Activated CD8-positive, alpha-beta memory T cell treated with anti-CD3 and anti-CD28 coated beads, Interleukin-2, amount 50 U/mL, for 1 hour (primary cell): Measurements from ENCODE around the gene ADAMTS16.

ENCODE experiments used
- DNase-seq: peaks from one replicate; pipeline ENCODE4 v3.0.0-alpha.2; 2020; ENCODE audit errors: extremely low read depth

The ADAMTS16 gene

DNA sequence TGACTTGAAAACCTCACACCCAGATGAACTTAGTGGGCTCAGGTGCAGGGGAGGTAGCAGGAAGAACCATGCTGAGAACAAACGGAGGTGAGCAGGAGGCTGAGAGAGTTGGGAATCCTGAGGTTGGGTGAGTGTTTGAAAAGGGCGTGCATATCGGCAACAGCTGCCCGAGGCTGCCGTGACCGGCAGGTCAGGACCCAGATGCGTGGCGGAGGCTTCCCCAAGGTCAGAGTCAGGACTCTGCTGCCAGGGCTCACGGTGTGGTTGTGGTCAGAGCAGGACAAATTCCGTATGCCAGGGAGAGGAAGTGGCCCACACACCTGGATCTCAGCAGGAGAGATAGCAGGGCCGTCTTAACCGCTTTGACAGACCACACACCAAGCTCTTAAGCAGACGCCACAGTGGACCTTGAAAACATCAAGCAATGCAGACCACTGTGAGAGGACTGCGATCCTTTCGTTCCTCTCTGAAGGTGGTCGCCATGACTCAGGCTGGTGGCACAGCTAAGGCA is 43.1 kb downstream of the ADAMTS16 start:
- no peak for DNase-seq

- DNase-seq: no peak
These were observed 43.8 kb downstream of the ADAMTS16 start for GRCh38 chr5:5183933-5184332.

DNA sequence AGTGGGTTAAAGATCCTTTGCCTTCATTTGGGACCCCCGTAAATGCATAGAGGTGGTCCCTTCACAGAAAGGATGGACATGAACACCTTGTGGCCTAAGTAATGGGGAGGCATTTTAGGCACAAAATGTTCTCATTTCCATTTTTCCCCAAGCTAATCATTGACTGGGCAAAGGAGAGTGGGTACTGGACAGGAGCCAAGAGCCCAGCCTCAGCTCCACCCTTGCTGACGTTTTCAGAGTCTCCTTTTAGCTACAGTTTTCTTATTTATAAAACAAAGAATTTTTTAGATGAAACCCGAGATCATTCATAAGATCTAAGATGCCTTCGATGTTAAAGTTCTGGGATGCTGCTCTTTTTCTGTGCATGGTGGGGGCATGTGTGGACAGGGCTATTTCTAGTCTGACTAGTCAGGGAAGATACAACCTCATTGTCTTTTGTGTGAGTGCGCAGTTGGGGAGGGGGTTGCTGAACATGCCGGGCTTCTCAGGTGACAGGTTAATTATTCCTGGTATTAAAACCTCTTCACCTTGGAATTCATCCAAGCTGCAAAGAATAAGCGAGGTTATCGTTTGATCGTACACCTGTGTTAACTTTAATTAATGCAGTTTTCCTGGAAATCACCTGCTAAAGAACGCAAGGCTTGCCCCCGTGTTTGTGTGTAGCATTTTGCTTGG is 48.4 kb downstream of the ADAMTS16 start:
- no peak for DNase-seq

DNA sequence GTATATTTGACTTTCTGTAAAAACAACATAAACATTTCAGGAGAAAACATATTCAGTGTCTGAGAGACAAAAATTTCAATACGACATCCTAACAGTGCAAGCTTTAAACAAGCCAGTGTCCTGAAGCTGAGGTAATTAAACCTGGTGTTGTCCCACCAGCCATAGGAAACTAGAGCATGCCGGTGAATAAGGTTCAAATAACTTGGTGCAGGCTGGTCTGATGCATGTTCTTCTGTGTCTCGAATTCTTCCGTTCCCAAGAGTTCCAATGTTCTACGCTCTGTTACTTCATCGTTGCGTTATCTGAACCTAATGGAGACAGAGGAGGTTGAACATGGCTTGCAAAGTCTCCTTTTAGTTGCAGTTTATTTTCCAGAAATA is 48.9 kb downstream of the ADAMTS16 start:
- no peak for DNase-seq

GRCh38 chr5:5191906-5192305 is 51.8 kb downstream of the ADAMTS16 start:
- DNase-seq: no peak

- DNase-seq: no peak
These were observed 52.6 kb downstream of the ADAMTS16 start for GRCh38 chr5:5192681-5193080.

DNA sequence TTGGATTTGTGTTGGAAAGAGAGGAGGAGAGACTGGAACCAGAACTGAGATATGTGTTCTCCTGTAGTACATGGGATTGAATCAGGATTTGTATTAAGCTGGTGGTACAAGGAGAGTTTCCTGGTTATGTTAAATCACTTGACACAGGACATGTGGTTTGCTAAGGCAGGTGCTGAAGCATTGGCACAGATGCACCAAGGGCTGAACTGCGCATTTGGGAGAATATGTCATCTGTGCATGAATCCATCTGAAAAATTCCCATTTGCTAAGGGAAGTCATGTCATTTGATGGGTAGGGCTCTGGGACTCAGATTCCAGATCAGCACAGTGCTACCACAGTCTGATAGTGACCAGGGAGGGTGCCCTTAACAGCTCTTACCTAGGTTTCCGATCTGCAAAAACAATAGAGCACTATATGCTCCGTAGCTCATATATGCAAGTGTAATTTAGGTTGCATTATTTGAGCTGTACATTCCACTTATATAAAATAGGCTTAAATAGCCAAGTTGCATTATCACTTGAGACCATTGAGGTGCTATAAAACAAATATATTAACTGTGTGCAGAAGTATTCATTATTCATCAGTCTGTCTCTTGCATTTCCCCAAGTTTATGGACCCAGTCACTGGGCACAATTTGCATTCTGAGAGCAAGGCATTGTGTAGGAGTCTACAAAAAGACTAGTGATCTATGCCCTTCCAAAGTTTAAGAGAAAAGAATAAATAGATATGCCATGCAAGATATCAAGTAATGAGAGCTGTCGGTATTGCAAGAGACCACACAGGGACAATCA is 55.2 kb downstream of the ADAMTS16 start:
- no peak for DNase-seq

DNA sequence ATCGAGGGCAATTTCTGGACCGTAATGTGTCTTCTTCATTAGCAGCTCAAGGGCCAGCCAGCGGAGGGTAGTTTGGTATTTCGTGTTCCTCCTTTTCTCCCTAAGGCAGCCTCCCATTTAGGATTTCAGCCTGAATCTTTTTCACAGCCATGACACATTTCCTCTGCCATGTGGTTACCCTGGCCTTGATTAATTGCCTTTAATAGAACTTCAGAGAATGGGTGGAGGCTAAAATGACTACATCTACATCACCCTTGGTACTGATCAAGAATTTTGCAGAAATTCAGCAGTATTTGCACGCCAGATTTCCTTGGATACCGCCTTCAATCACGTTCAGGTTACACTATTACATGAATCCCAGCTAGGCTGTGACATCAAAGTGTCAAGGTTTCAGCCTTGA is 58.0 kb downstream of the ADAMTS16 start:
- no peak for DNase-seq

DNA sequence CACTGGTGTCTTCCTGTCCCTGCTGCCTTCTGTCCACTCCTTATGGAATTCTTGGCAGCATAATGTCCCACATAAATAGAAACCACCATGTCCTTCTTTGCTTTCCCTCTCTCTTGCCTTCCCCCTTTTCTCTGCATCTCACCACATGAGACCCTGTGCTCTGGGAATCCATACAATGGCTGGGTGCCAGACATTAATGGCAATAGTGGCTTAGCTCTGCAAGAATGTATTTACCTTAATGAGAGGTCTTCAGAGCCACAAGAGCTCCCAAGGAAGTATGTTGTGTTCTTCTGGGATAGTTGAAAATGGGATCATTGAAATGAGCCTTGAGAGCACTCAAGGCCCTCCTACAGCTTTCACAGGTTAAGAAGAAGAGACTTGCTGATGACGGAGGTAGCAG is 58.7 kb downstream of the ADAMTS16 start:
- DNase-seq: no peak

GRCh38 chr5:5199495-5199894 is 59.4 kb downstream of the ADAMTS16 start:
- DNase-seq: no peak

GRCh38 chr5:5200133-5200532 is 60.0 kb downstream of the ADAMTS16 start:
- no peak for DNase-seq

GRCh38 chr5:5202321-5202720 is 62.2 kb downstream of the ADAMTS16 start:
- DNase-seq: no peak

DNA sequence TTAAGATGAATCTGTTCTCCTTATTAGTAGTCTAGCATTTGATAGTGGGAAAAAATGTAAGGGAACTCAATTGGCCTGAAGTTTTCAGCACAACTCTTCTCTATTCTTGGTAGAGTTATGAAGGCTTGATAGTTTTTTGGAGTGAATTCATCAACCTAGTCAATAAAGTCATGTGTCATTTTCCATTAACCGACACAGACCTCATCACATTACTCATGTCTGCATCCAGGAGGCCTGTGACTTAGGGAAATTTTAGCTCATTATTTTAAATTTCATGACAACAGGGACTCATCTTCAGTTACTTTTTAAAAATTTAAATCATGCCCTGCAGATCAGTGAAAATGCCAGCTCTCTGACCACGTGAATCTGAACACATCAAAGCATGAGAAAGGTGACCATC is 63.3 kb downstream of the ADAMTS16 start:
- DNase-seq: no peak

- no peak for DNase-seq
These were observed 67.7 kb downstream of the ADAMTS16 start for GRCh38 chr5:5207828-5208227.

GRCh38 chr5:5209089-5209488 is 69.0 kb downstream of the ADAMTS16 start:
- no peak for DNase-seq

DNA sequence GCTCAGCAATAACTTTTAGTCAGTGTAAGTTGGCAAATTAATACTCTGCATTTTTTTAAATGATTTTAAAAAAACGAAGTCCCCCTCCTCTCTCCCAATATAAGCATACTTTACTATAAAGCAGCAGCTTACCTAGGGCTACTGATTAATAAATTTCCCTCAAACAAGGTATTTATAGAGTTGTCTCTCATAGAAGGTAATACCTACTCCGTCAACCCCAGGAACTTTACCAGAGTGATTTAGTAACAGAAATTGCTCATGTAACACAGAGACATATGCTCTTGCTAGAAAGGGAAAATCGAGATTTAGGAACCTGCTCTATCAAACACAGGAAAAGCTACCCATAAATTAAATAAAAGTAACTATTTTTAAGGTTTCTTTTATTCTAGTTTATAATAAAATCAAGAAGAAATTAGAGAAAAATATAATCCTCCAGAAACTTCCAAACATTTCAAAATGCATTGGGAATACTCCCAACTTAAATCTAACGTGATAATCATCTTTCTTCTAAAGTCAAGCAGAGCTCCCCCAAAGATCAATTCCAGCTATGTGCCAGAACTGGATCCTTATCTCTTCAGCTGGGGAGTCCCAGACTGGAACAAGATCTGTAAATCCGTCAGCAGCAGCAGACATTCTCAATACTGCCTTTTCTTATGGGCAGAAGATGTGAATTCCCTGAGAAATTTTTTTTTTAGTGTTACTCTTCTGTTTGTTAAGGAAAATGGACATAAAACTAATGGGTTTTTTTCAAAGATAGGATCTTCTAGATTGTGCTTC is 69.6 kb downstream of the ADAMTS16 start:
- no peak for DNase-seq

- no peak for DNase-seq
These were observed 77.2 kb downstream of the ADAMTS16 start for GRCh38 chr5:5217371-5217770.

GRCh38 chr5:5218396-5218795 is 78.3 kb downstream of the ADAMTS16 start:
- DNase-seq: no peak

DNA sequence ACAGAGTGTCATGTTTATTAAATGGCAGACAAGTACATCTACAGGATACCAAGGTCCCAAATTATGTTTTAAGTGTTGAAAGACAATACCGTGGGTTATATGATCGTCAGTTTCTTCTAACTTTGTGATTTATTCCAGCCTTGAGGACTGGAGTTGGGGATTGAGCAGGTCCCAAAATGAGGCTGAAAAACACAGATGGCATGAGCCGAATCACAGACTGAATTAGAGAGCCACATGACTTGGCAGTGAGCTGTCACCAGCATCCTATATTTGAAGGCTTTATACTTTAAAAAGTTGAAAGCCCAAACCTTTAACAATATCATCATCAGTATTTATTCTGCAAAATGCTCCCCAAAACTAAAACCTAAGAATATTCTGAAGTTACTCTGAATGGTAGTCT is 79.4 kb downstream of the ADAMTS16 start:
- no peak for DNase-seq

DNA sequence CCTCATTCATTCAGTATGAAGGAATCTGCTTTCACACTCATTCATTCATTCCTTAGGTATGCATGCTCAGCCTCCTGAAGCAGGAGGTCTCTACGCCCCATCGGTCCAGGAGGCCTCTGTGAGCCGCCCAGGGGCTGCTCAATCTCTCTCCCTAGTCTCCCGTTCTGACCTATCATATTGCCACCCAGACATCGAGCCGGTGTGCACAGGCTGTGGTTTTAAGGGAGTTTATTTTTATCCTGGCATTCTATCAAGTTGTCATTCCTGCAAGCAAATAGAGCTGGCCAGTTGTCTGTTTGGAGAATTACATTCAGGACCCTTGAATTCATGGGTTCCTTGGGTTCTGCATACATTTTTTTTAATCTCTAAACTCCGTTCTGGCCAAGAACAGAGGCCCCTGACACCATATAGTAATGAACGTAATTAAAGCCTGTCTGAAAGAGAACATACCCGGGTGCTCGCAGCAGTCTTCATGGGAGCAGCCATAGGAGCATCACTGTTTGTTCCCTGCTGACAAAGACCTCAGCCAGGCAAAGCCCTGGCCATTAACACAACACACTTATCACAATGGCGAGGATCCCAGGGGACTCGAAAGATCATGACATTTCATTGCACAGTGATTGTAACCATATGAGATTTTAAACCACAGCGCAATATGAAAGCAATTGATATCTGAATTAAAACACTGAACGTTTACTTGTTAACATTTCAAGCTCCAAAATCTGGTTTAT is 80.9 kb downstream of the ADAMTS16 start:
- DNase-seq: no peak

GRCh38 chr5:5221724-5222123 is 81.6 kb downstream of the ADAMTS16 start:
- no peak for DNase-seq

DNA sequence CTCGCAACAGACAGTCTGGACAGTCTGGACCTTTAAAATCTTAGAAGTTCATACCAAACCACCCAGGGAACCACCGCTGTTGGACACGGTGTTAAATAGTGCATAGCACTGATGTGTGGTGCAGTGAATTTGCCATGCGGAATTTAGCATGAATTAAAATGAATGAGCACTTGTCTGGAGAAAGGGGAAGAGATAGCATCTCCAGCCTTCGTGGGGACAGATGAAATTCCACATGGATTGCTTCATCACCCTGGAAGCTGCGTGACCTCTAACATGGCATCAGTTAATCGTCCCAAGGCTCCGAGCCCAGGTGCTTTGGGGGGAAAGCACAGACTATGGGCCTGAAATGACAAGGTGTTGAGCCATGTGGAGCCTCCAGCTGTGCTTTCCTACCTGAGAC is 91.4 kb downstream of the ADAMTS16 start:
- DNase-seq: no peak
